Measurements from ENCODE around the gene CELF2.

Gene CELF2

GRCh38 chr10:11264296-11265048 is 246.8 kb downstream of the CELF2 start:
- peaks cover 91% of the 10 kb centered on the region for H3K36me3 Mint-ChIP-seq (ENCODE audit: insufficient read depth)
- ATAC-seq (replicated peaks; ENCODE audit: extremely low read depth, poor library complexity, severe bottlenecking) (no peak), DNase-seq (ENCODE audit: low spot score in 2 of 2) (no peak)
- H3K4me3 Mint-ChIP-seq = no peak overlapping the region
- H3K9me3 Mint-ChIP-seq = no peaks in the 10 kb centered on the region
- peaks cover 55% of the 10 kb centered on the region for H3K4me1 Mint-ChIP-seq
- H3K27ac Mint-ChIP-seq (ENCODE audit: low read depth) = no peak overlapping the region
- no peaks in the 10 kb centered on the region for H3K27me3 Mint-ChIP-seq

GRCh38 chr10:11265484-11265883 is 247.8 kb downstream of the CELF2 start:
- H3K27ac Mint-ChIP-seq (ENCODE audit: low read depth) = peak overlapping the region; percentile 16
- H3K4me3 Mint-ChIP-seq = no peak overlapping the region

GRCh38 chr10:11266426-11266825 is 248.8 kb downstream of the CELF2 start:
- ATAC-seq (replicated peaks; ENCODE audit: extremely low read depth, poor library complexity, severe bottlenecking) (no peak), DNase-seq (ENCODE audit: low spot score in 2 of 2) (no peak)
- Mint-ChIP-seq H3K4me3 (no peak overlapping the region), H3K36me3 (ENCODE audit: insufficient read depth) (peaks cover 90% of the 10 kb centered on the region), H3K4me1 (peaks cover 67% of the 10 kb centered on the region), H3K9me3 (no peaks in the 10 kb centered on the region), H3K27ac (ENCODE audit: low read depth) (peak overlapping the region; percentile 18), H3K27me3 (no peaks in the 10 kb centered on the region)

More at GRCh38 chr10:11265484-11265883, 247.8 kb downstream of the CELF2 start:
- H3K9me3 Mint-ChIP-seq = no peaks in the 10 kb centered on the region
- ATAC-seq (replicated peaks; ENCODE audit: extremely low read depth, poor library complexity, severe bottlenecking) (no peak), DNase-seq (ENCODE audit: low spot score in 2 of 2) (no peak)
- H3K4me1 Mint-ChIP-seq = peaks cover 65% of the 10 kb centered on the region
- H3K36me3 Mint-ChIP-seq (ENCODE audit: insufficient read depth) = peaks cover 91% of the 10 kb centered on the region
- no peaks in the 10 kb centered on the region for H3K27me3 Mint-ChIP-seq

GRCh38 chr10:11270135-11270857 is 252.6 kb downstream of the CELF2 start:
- H3K27me3 Mint-ChIP-seq = no peaks in the 10 kb centered on the region
- peaks cover 89% of the 10 kb centered on the region for H3K36me3 Mint-ChIP-seq (ENCODE audit: insufficient read depth)
- peak overlapping the region; percentile 31 for H3K4me3 Mint-ChIP-seq
- ATAC-seq (replicated peaks; ENCODE audit: extremely low read depth, poor library complexity, severe bottlenecking) = peak; percentile 75
- DNase-seq (ENCODE audit: low spot score in 2 of 2) = peak; percentile 52
- H3K4me1 Mint-ChIP-seq = peaks cover 50% of the 10 kb centered on the region
- H3K9me3 Mint-ChIP-seq = no peaks in the 10 kb centered on the region
- peak overlapping the region; percentile 68 for H3K27ac Mint-ChIP-seq (ENCODE audit: low read depth)

DNA sequence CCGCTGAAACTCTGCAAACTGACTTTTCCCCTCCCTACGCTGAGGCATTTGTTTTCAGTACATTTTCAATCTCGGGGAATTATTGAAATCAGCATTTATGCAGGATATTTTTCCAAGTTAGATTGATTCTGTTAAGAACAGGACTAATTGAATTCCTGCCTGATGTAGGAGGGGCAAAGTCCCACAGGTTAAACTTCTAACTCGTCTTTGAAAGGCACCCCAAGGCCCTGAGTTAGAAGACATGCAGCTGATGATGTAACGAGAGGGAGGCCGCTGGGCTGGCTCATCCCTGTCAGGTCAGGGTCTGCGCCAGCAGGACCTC is 253.1 kb downstream of the CELF2 start:
- ATAC-seq (replicated peaks; ENCODE audit: extremely low read depth, poor library complexity, severe bottlenecking) = no peak
- H3K4me1 Mint-ChIP-seq = peaks cover 50% of the 10 kb centered on the region
- H3K27ac Mint-ChIP-seq (ENCODE audit: low read depth) = peak overlapping the region; percentile 68
- no peak overlapping the region for H3K4me3 Mint-ChIP-seq
- no peaks in the 10 kb centered on the region for H3K27me3 Mint-ChIP-seq
- peaks cover 88% of the 10 kb centered on the region for H3K36me3 Mint-ChIP-seq (ENCODE audit: insufficient read depth)
- no peak for DNase-seq (ENCODE audit: low spot score in 2 of 2)
- no peaks in the 10 kb centered on the region for H3K9me3 Mint-ChIP-seq

DNA sequence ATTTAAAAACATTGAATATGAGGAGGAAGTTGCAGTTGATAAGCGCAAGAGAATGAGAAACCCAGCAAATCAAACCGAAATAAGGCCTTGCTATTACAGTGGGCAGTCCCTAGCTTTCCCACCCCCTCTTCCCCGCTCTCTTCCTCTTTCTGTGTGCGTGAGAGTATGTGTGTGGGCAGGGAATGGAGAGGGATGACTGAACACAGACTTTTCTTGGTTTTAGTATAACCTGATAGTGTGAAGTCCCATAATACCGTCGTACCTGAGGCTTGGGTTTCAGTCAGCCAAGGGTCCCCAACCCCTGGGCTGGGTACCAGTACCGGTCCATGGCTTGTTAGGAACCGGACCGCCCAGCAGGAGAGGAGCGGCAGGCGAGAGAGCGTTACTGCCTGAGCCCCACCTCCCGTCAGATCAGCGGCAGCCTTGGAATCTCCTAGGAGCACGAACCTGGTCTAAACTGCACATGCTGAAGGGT is 255.3 kb downstream of the CELF2 start:
- H3K27me3 Mint-ChIP-seq = no peaks in the 10 kb centered on the region
- peaks cover 76% of the 10 kb centered on the region for H3K36me3 Mint-ChIP-seq (ENCODE audit: insufficient read depth)
- DNase-seq (ENCODE audit: low spot score in 2 of 2) (no peak), ATAC-seq (replicated peaks; ENCODE audit: extremely low read depth, poor library complexity, severe bottlenecking) (no peak)
- peaks cover 44% of the 10 kb centered on the region for H3K4me1 Mint-ChIP-seq
- H3K4me3 Mint-ChIP-seq = no peak overlapping the region
- H3K27ac Mint-ChIP-seq (ENCODE audit: low read depth) = peak overlapping the region; percentile 29
- no peaks in the 10 kb centered on the region for H3K9me3 Mint-ChIP-seq

DNA sequence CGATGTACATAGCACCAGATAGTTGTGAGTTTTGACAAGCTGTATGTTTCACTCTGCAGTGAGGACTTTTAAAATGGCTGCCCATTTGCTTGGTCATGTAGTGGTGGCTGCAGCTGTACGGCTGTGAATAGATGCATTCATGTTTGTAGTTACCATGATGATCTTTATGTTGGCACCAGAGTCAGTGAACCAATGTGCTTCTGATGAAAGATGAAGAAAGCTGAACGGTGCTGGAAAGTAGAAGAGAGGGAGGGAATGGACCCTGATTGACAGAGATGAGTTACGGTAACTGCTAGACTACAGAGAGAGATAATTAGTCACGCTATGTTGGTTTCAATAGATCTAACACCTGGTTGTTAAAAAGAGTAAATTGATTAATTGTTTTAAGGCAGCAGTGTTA is 256.8 kb downstream of the CELF2 start:
- Mint-ChIP-seq H3K4me1 (peaks cover 39% of the 10 kb centered on the region), H3K27ac (ENCODE audit: low read depth) (peak overlapping the region; percentile 0)

GRCh38 chr10:11275651-11276050 is 258.0 kb downstream of the CELF2 start:
- no peaks in the 10 kb centered on the region for H3K9me3 Mint-ChIP-seq
- H3K27me3 Mint-ChIP-seq = no peaks in the 10 kb centered on the region
- no peak for DNase-seq (ENCODE audit: low spot score in 2 of 2)
- H3K4me1 Mint-ChIP-seq = peaks cover 32% of the 10 kb centered on the region
- no peak for ATAC-seq (replicated peaks; ENCODE audit: extremely low read depth, poor library complexity, severe bottlenecking)
- H3K27ac Mint-ChIP-seq (ENCODE audit: low read depth) = peak overlapping the region; percentile 79
- H3K36me3 Mint-ChIP-seq (ENCODE audit: insufficient read depth) = peaks cover 72% of the 10 kb centered on the region
- no peak overlapping the region for H3K4me3 Mint-ChIP-seq

More for the DNA sequence above, 256.8 kb downstream of the CELF2 start:
- peaks cover 76% of the 10 kb centered on the region for H3K36me3 Mint-ChIP-seq (ENCODE audit: insufficient read depth)
- H3K9me3 Mint-ChIP-seq = no peaks in the 10 kb centered on the region
- ATAC-seq (replicated peaks; ENCODE audit: extremely low read depth, poor library complexity, severe bottlenecking) = no peak
- no peaks in the 10 kb centered on the region for H3K27me3 Mint-ChIP-seq
- DNase-seq (ENCODE audit: low spot score in 2 of 2) = no peak
- H3K4me3 Mint-ChIP-seq = no peak overlapping the region

GRCh38 chr10:11276449-11276990 is 258.8 kb downstream of the CELF2 start:
- no peak overlapping the region for H3K4me3 Mint-ChIP-seq
- H3K36me3 Mint-ChIP-seq (ENCODE audit: insufficient read depth) = peaks cover 72% of the 10 kb centered on the region
- H3K9me3 Mint-ChIP-seq = no peaks in the 10 kb centered on the region
- DNase-seq (ENCODE audit: low spot score in 2 of 2) (no peak), ATAC-seq (replicated peaks; ENCODE audit: extremely low read depth, poor library complexity, severe bottlenecking) (no peak)
- peak overlapping the region; percentile 79 for H3K27ac Mint-ChIP-seq (ENCODE audit: low read depth)
- H3K4me1 Mint-ChIP-seq = peaks cover 31% of the 10 kb centered on the region
- H3K27me3 Mint-ChIP-seq = no peaks in the 10 kb centered on the region

- Mint-ChIP-seq H3K4me3 (no peak overlapping the region), H3K36me3 (ENCODE audit: insufficient read depth) (peaks cover 58% of the 10 kb centered on the region), H3K9me3 (no peaks in the 10 kb centered on the region), H3K4me1 (peaks cover 22% of the 10 kb centered on the region), H3K27ac (ENCODE audit: low read depth) (peak overlapping the region; percentile 79), H3K27me3 (no peaks in the 10 kb centered on the region)
- no peak for ATAC-seq (replicated peaks; ENCODE audit: extremely low read depth, poor library complexity, severe bottlenecking)
- no peak for DNase-seq (ENCODE audit: low spot score in 2 of 2)
Observed at GRCh38 chr10:11279314-11279713, 261.6 kb downstream of the CELF2 start.

- no peak for ATAC-seq (replicated peaks; ENCODE audit: extremely low read depth, poor library complexity, severe bottlenecking)
- peak overlapping the region; percentile 79 for H3K27ac Mint-ChIP-seq (ENCODE audit: low read depth)
- no peaks in the 10 kb centered on the region for H3K27me3 Mint-ChIP-seq
- H3K9me3 Mint-ChIP-seq = no peaks in the 10 kb centered on the region
- no peak for DNase-seq (ENCODE audit: low spot score in 2 of 2)
- peaks cover 51% of the 10 kb centered on the region for H3K36me3 Mint-ChIP-seq (ENCODE audit: insufficient read depth)
- H3K4me3 Mint-ChIP-seq = no peak overlapping the region
- peaks cover 22% of the 10 kb centered on the region for H3K4me1 Mint-ChIP-seq
Observed at GRCh38 chr10:11280187-11280932, 262.7 kb downstream of the CELF2 start.

GRCh38 chr10:11282156-11282555 is 264.5 kb downstream of the CELF2 start:
- Mint-ChIP-seq H3K36me3 (ENCODE audit: insufficient read depth) (peaks cover 45% of the 10 kb centered on the region), H3K9me3 (no peaks in the 10 kb centered on the region), H3K4me1 (peaks cover 15% of the 10 kb centered on the region), H3K27ac (ENCODE audit: low read depth) (no peak overlapping the region), H3K4me3 (no peak overlapping the region), H3K27me3 (no peaks in the 10 kb centered on the region)
- no peak for DNase-seq (ENCODE audit: low spot score in 2 of 2)
- no peak for ATAC-seq (replicated peaks; ENCODE audit: extremely low read depth, poor library complexity, severe bottlenecking)
